Body of pancreas (tissue), 4 donors: ENCODE results near the gene ABCA3.

ENCODE experiments used
- CTCF ChIP-seq, 7 experiments: fragments of 450-650 bp in 4 of 7; fragments of 200-600 bp in 3 of 7; sonication (generic) in 3 of 7; IDR thresholded peaks; one replicate each; pipeline ENCODE4 v1.5.1; 2016 to 2019; ENCODE audit warnings: antibody characterized with exemption in 7 of 7
- POLR2A ChIP-seq, 3 donors: fragments of 450-650 bp; IDR thresholded peaks; one replicate each; pipeline ENCODE4 v1.6.1; 2016; ENCODE audit warnings: antibody characterized with exemption in 3 of 3, mild to moderate bottlenecking in 2 of 3

GRCh38 chr16:2364638-2365210, 24.2 kb upstream of the ABCA3 start:
- TF ChIP-seq CTCF (IDR thresholded peaks at IDR 0.05) (no peak), POLR2A (IDR thresholded peaks at IDR 0.05) (no peak)
